ENCODE results near the gene SEMA4C.

- TF ChIP-seq ELK1 (IDR thresholded peaks at IDR 0.05; ENCODE audit: low read depth, low read length) (no peak), CTCF (IDR thresholded peaks at IDR 0.05) (no peak), POLR2AphosphoS2 (conservative IDR thresholded peaks at IDR 0.05; ENCODE audit: low read length) (no peak), POLR2A (IDR thresholded peaks at IDR 0.05; ENCODE audit: low read length) (no peak)
Observed at GRCh38 chr2:96879545-96880040, 9.7 kb upstream of the SEMA4C start.
